HepG2 (cell line): ENCODE measurements around the gene LENG1. TPM values are rescaled to one million over a fixed set of nuclear protein-coding genes. Genes with fewer than 3 reads are reported as not detected.

Experiments
- ATAC-seq: fragments of 200-7000 bp; cut with Tn5 transposase; 3 replicates; pipeline ENCODE4 v1.9.1; 2020; ENCODE audit warnings: mild to moderate bottlenecking, moderate library complexity
- BruUV-seq: library from RNA; stranded (reverse); fragments of 400-500 nt; replicated peaks from 2 replicates; lab custom pipeline; 2021; lab: Mats Ljungman, UMichigan
- CTCF ChIA-PET: fragments of 300-600 bp; formaldehyde crosslinking; extraction: SDS; loops from one replicate; lab custom pipeline; 2021; ENCODE audit warnings: low total read pairs, inconsistent platforms, low intra/inter-chr PET ratio; lab: Yijun Ruan, JAX
- POLR2A ChIA-PET: fragments of 350-600 bp; sonication (Branson Sonifier 250); formaldehyde crosslinking; loops from one replicate; lab custom pipeline; 2020; ENCODE audit warnings: antibody characterized with exemption, inconsistent platforms; lab: Yijun Ruan, JAX
- DNase-seq: peaks from one replicate; pipeline ENCODE4 v3.0.0-alpha.2; 2015; ENCODE audit warnings: low spot score
- FAIRE-seq: peaks from 3 replicates; lab custom pipeline; 2011; peaks lifted over from hg19 to GRCh38; lab: Jason Lieb, UNC
- H2AFZ ChIP-seq: one replicate; pipeline ENCODE4 v1.6.1; 2011; ENCODE audit warnings: low read length, inconsistent platforms
- H3K27ac ChIP-seq: fragments of 300-600 bp; 3 replicates; pipeline ENCODE4 v1.8.0; 2011; ENCODE audit warnings: mixed run types, mild to moderate bottlenecking, mixed read lengths, low read length, inconsistent platforms; ENCODE audit not compliant: insufficient read depth; ENCODE audit errors: extremely low read length
- H3K27me3 ChIP-seq, 2 experiments: fragments of 200-600 bp in 1 of 2; 2 replicates in 1 of 2; 3 replicates in 1 of 2; pipeline versions ENCODE4 v1.6.0 to v1.8.0; 2011; ENCODE audit warnings: low read length in 2 of 2, mild to moderate bottlenecking in 2 of 2, moderate library complexity in 2 of 2, inconsistent platforms in 1 of 2; ENCODE audit not compliant: insufficient read depth in 2 of 2, control insufficient read depth in 1 of 2
- H3K36me3 ChIP-seq, 2 experiments: fragments of 200-600 bp in 1 of 2; replicated peaks in 1 of 2; 2 replicates in 1 of 2; 3 replicates in 1 of 2; pipeline versions ENCODE4 v1.5.1 to v1.8.0; 2011; ENCODE audit warnings: low read length in 2 of 2, inconsistent platforms in 1 of 2; ENCODE audit not compliant: insufficient read depth in 2 of 2, control insufficient read depth in 1 of 2
- H3K4me1 ChIP-seq: 2 replicates; pipeline ENCODE4 v1.5.1; 2012; ENCODE audit warnings: low read length, inconsistent platforms; ENCODE audit not compliant: insufficient read depth
- H3K4me2 ChIP-seq: 2 replicates; pipeline ENCODE4 v1.6.0; 2011; ENCODE audit warnings: low read depth, low read length, inconsistent platforms
- H3K4me3 ChIP-seq, 3 experiments: fragments of 200-600 bp in 1 of 3; sonication (generic), shearing (Covaris generic) in 1 of 3; replicated peaks in 1 of 3; 2 replicates each; pipeline ENCODE4 v1.5.1; 2011 to 2016; ENCODE audit warnings: low read length in 3 of 3, inconsistent platforms in 2 of 3, low read depth in 2 of 3, mild to moderate bottlenecking in 2 of 3, control low read depth in 1 of 3, mixed read lengths in 1 of 3; ENCODE audit not compliant: insufficient read depth in 1 of 3
- H3K79me2 ChIP-seq: one replicate; pipeline ENCODE4 v1.6.1; 2011; ENCODE audit warnings: low read length, inconsistent platforms; ENCODE audit not compliant: insufficient read depth
- H3K9ac ChIP-seq: 2 replicates; pipeline ENCODE4 v1.6.0; 2011; ENCODE audit warnings: mild to moderate bottlenecking, low read depth, low read length, inconsistent platforms; ENCODE audit not compliant: insufficient read depth
- H3K9me3 ChIP-seq: 2 replicates; pipeline ENCODE4 v1.5.1; 2012; ENCODE audit warnings: mild to moderate bottlenecking, low read length
- H4K20me1 ChIP-seq: 2 replicates; pipeline ENCODE4 v1.6.0; 2011; ENCODE audit warnings: inconsistent platforms, mild to moderate bottlenecking, low read length, moderate library complexity; ENCODE audit not compliant: insufficient read depth
- KLF13 ChIP-seq: sonication (generic); formaldehyde crosslinking; IDR thresholded peaks from 2 replicates; pipeline ENCODE4 v1.4.0; 2020; ENCODE audit warnings: mild to moderate bottlenecking, missing genetic modification reagents
- NFKB2 ChIP-seq: sonication (generic); formaldehyde crosslinking; IDR thresholded peaks from 2 replicates; pipeline ENCODE4 v1.4.0; 2020; ENCODE audit warnings: missing genetic modification reagents, borderline replicate concordance
- NFRKB ChIP-seq: fragments of 450-650 bp; IDR thresholded peaks from 2 replicates; pipeline ENCODE4 v1.6.1; 2017
- SOX5 ChIP-seq: IDR thresholded peaks from 2 replicates; pipeline ENCODE4 v1.6.1; 2016; ENCODE audit warnings: borderline replicate concordance
- WGBS: methylation state at CpG from one replicate; pipeline ENCODE4 v1.1.6; 2017; ENCODE audit warnings: low lambda C conversion rate; 5-methylcytosine and 5-hydroxymethylcytosine counted together
- in situ Hi-C: cut with HindIII; loops from 2 replicates; pipeline ENCODE4 v1.10.0; 2017; ENCODE audit warnings: low pct_unique_long_range_greater_than_20kb; ENCODE audit not compliant: extremely low pct_ligation_motif_present
- intact Hi-C: fragments of 100-400 bp; cut with micrococcal nuclease; formaldehyde crosslinking; loops from one replicate; pipeline ENCODE4 v1.10.0; 2022; ENCODE audit not compliant: unreplicated experiment
- polyA plus RNA-seq, 8 experiments: library from polyadenylated mRNA; depleted of rRNA in 3 of 8; stranded (reverse) in 7 of 8; unstranded in 1 of 8; fragments of >200 nt; fragmentation: Illumina TruSeq in 4 of 8; extraction: Trizol in 4 of 8; gene quantifications; 2 replicates each; pipeline versions ENCODE4 v1.2.1 to v1.2.3, GENCODE V29; 2011 to 2016; ENCODE audit warnings: low read depth in 4 of 8, missing spikeins in 1 of 8, mixed read lengths in 1 of 8; ENCODE audit not compliant: insufficient read depth in 1 of 8
- total RNA-seq, 5 experiments: library from RNA; depleted of rRNA; stranded (reverse); fragments of >200 nt; fragmentation: Illumina TruSeq; extraction: Trizol; gene quantifications; 2 replicates each; pipeline ENCODE4 v1.2.3, GENCODE V29; 2016; ENCODE audit warnings: low read depth in 1 of 5
- TF ChIP-seq, protein P1 (sequence below): sonication (generic); formaldehyde crosslinking; IDR thresholded peaks from 2 replicates; pipeline ENCODE4 v1.5.1; 2020; ENCODE audit warnings: mild to moderate bottlenecking, missing genetic modification reagents, borderline replicate concordance
- TF ChIP-seq, protein P2 (sequence below): sonication (generic); formaldehyde crosslinking; IDR thresholded peaks from 2 replicates; pipeline ENCODE4 v1.5.1; 2020; ENCODE audit warnings: mild to moderate bottlenecking, moderate library complexity, missing genetic modification reagents

LENG1 gene
- total and polyA plus RNA-seq, 2 of the 13 experiments (the other 11 are each of a cell fraction or from before 2014, with no cell fraction given) = 1.8 to 3.8 TPM

DNA sequence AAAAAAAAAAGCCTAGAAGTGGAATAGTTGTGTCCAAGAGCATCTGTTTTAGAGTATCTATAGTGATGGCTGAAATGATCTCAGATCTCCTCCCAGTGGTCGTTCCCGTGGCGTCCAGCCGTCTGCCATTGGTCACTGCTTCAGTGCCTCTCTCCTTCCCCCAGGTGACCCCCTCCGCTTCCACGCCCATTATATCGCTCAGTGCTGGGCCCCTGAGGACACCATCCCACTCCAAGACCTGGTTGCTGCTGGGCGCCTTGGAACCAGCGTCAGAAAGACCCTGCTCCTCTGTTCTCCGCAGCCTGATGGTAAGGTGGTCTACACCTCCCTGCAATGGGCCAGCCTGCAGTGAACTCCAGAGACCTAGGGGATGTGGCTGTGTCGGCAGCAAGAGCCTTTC, 33.5 kb upstream of the LENG1 start:
- peaks cover 6 to 23% of the 10 kb centered on the region in 2 experiments; a peak in 4 of 5 replicates for H3K36me3 ChIP-seq
- BruUV-seq = no TSS peak
- DNase-seq (no peak), ATAC-seq (no peak), FAIRE-seq (no peak)
- no peaks in the 10 kb centered on the region for H3K9me3 ChIP-seq
- no peak overlapping the region for H2AFZ ChIP-seq
- H3K4me3 ChIP-seq = no peak overlapping the region
- no peak overlapping the region for H3K9ac ChIP-seq
- no peak overlapping the region for H3K27ac ChIP-seq
- TF ChIP-seq, protein P1, sequence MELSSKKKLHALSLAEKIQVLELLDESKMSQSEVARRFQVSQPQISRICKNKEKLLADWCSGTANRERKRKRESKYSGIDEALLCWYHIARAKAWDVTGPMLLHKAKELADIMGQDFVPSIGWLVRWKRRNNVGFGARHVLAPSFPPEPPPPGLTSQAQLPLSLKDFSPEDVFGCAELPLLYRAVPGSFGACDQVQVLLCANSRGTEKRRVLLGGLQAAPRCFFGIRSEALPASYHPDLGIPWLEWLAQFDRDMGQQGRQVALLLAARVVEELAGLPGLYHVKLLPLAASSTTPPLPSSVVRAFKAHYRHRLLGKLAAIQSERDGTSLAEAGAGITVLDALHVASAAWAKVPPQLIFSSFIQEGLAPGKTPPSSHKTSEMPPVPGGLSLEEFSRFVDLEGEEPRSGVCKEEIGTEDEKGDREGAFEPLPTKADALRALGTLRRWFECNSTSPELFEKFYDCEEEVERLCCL (CRISPR knock-in tag) = no peak
- TF ChIP-seq NFKB2 = no peak
- TF ChIP-seq NFRKB = no peak
- H3K27me3 ChIP-seq = no peaks in the 10 kb centered on the region
- H3K4me1 ChIP-seq = peaks cover 24% of the 10 kb centered on the region
- CTCF ChIA-PET = no interaction called here
- H3K4me2 ChIP-seq = no peak overlapping the region
- H4K20me1 ChIP-seq = no peaks in the 10 kb centered on the region
- POLR2A ChIA-PET = interaction anchor here (4.9 kb wide), 1 partner anchor 10 kb away, joined by 306 read pairs; the partner anchor contains the start of gene RPS9
- intact Hi-C loops = loop anchor here (5.0 kb wide), 1 partner anchor 39 kb away; no protein-coding TSS in a partner anchor
- peaks cover 27% of the 10 kb centered on the region for H3K79me2 ChIP-seq
- WGBS = 98% methylated on average over 11 of the region's 11 CpGs
- in situ Hi-C loops = no loop called here

DNA sequence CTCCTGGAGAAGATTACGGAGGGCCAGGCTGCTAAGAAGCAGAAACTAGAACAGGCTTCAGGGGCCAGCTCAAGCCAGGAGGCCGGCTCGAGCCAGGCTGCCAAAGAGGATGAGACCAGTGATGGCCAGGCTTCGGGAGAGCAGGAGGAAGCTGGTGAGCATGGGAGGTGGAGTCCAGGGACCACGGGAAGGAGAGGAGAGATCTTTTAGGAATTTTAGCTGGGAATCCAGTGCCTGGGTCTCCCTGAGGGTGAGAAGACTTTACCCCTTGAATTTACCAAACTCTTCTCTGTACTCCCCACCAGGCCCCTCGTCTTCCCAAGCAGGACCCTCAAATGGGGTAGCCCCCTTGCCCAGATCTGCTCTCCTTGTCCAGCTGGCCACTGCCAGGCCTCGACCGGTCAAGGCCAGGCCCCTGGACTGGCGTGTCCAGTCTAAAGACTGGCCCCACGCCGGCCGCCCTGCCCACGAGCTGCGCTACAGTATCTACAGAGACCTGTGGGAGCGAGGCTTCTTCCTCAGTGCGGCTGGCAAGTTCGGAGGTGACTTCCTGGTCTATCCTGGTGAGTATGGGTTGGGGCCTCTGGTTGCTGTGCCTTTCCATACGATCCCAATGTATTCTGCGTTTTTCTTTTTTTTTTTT, 32.4 kb upstream of the LENG1 start:
- Histone ChIP-seq H3K36me3 (peaks cover 6 to 27% of the 10 kb centered on the region in 2 experiments; a peak in 4 of 5 replicates), H2AFZ (no peak overlapping the region), H4K20me1 (no peaks in the 10 kb centered on the region), H3K27ac (peak overlapping the region; percentile 96), H3K4me1 (peaks cover 35% of the 10 kb centered on the region), H3K4me3 (peak overlapping the region; percentile 82 to 91 (median 88)), H3K4me2 (peak overlapping the region; percentile 93), H3K79me2 (peaks cover 28% of the 10 kb centered on the region), H3K9me3 (no peaks in the 10 kb centered on the region), H3K9ac (peak overlapping the region; percentile 92), H3K27me3 (no peaks in the 10 kb centered on the region)
- TF ChIP-seq KLF13 (CRISPR knock-in tag) (no peak), SOX5 (CRISPR knock-in tag) (no peak)
- TF ChIP-seq, protein P2, sequence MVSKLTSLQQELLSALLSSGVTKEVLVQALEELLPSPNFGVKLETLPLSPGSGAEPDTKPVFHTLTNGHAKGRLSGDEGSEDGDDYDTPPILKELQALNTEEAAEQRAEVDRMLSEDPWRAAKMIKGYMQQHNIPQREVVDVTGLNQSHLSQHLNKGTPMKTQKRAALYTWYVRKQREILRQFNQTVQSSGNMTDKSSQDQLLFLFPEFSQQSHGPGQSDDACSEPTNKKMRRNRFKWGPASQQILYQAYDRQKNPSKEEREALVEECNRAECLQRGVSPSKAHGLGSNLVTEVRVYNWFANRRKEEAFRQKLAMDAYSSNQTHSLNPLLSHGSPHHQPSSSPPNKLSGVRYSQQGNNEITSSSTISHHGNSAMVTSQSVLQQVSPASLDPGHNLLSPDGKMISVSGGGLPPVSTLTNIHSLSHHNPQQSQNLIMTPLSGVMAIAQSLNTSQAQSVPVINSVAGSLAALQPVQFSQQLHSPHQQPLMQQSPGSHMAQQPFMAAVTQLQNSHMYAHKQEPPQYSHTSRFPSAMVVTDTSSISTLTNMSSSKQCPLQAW (CRISPR knock-in tag) = peak; percentile 57; the same call in 1 of the 2 replicates
- DNase-seq (no peak), ATAC-seq (no peak), FAIRE-seq (no peak)
- intact Hi-C loops = loop anchor here (2.0 to 5.0 kb wide), 2 partner anchors 19 to 40 kb away; no protein-coding TSS in a partner anchor
- ChIA-PET CTCF (no interaction called here), POLR2A (interaction anchor here (1.3 to 4.9 kb wide), 5 partner anchors 11 to 55 kb away, joined by 3 to 306 read pairs (median 73); partner anchors contain the start of genes CNOT3, LENG1 and RPS9)
- whole genome bisulfite sequencing = 42% methylated on average over 14 of the region's 19 CpGs
- in situ Hi-C loops = no loop called here
- BruUV-seq = no TSS peak
